Measurements from ENCODE around the gene RTN4. TPM values are rescaled to one million over a fixed set of nuclear protein-coding genes. Genes with fewer than 3 reads are reported as not detected.

RTN4 gene
- total RNA-seq, 2 donors from 2014 or later: 86.5 to 88.5 TPM

GRCh38 chr2:55027226-55027625, 23.0 kb downstream of the RTN4 start:
- H3K9me3 Mint-ChIP-seq: no peaks in the 10 kb centered on the region
- peaks cover 0 to 6% of the 10 kb centered on the region in 2 donors for H3K36me3 Mint-ChIP-seq
- ATAC-seq: no peak

GRCh38 chr2:55026202-55026601, 24.0 kb downstream of the RTN4 start:
- DNase-seq (ENCODE audit: low spot score in 2 of 2): no peak
- H3K27ac Mint-ChIP-seq: no peak overlapping the region
- H3K9me3 Mint-ChIP-seq: no peaks in the 10 kb centered on the region
- ATAC-seq: no peak
- H3K36me3 Mint-ChIP-seq: peaks cover 0 to 6% of the 10 kb centered on the region in 2 donors

More at GRCh38 chr2:55027226-55027625, 23.0 kb downstream of the RTN4 start:
- H3K27ac Mint-ChIP-seq: no peak overlapping the region
- DNase-seq (ENCODE audit: low spot score in 2 of 2): no peak

- no peak overlapping the region for H3K27ac Mint-ChIP-seq
These were observed 24.6 kb downstream of the RTN4 start for GRCh38 chr2:55025627-55026026.

GRCh38 chr2:55025082-55025481, 25.2 kb downstream of the RTN4 start:
- DNase-seq (ENCODE audit: low spot score in 2 of 2) (no peak), ATAC-seq (peak; percentile 41 to 51)
- H3K27ac Mint-ChIP-seq: no peak overlapping the region
- peaks cover 0 to 11% of the 10 kb centered on the region in 2 donors for H3K36me3 Mint-ChIP-seq
- no peaks in the 10 kb centered on the region for H3K9me3 Mint-ChIP-seq

More at GRCh38 chr2:55025627-55026026, 24.6 kb downstream of the RTN4 start:
- H3K9me3 Mint-ChIP-seq: no peaks in the 10 kb centered on the region
- peak; percentile 75 to 93 for ATAC-seq
- H3K36me3 Mint-ChIP-seq: peaks cover 0 to 6% of the 10 kb centered on the region in 2 donors
- DNase-seq (ENCODE audit: low spot score in 2 of 2): no peak

GRCh38 chr2:55022476-55022875, 27.8 kb downstream of the RTN4 start:
- ATAC-seq: no peak

GRCh38 chr2:55019526-55020258, 30.6 kb downstream of the RTN4 start:
- ATAC-seq: no peak
- peaks cover 0 to 17% of the 10 kb centered on the region in 2 donors for H3K36me3 Mint-ChIP-seq
- no peak for DNase-seq (ENCODE audit: low spot score in 2 of 2)
- no peak overlapping the region for H3K27ac Mint-ChIP-seq
- no peaks in the 10 kb centered on the region for H3K9me3 Mint-ChIP-seq

More at GRCh38 chr2:55022476-55022875, 27.8 kb downstream of the RTN4 start:
- no peaks in the 10 kb centered on the region for H3K9me3 Mint-ChIP-seq
- H3K27ac Mint-ChIP-seq: no peak overlapping the region
- DNase-seq (ENCODE audit: low spot score in 2 of 2): no peak
- H3K36me3 Mint-ChIP-seq: peaks cover 0 to 17% of the 10 kb centered on the region in 2 donors

- no peak for DNase-seq (ENCODE audit: low spot score in 2 of 2)
- Mint-ChIP-seq H3K9me3 (no peaks in the 10 kb centered on the region), H3K36me3 (peaks cover 0 to 17% of the 10 kb centered on the region in 2 donors), H3K27ac (no peak overlapping the region)
- no peak for ATAC-seq
These were observed 31.6 kb downstream of the RTN4 start for GRCh38 chr2:55018619-55019018.

- H3K27ac Mint-ChIP-seq: no peak overlapping the region
- peaks cover 0 to 17% of the 10 kb centered on the region in 2 donors for H3K36me3 Mint-ChIP-seq
- no peaks in the 10 kb centered on the region for H3K9me3 Mint-ChIP-seq
- no peak for DNase-seq (ENCODE audit: low spot score in 2 of 2)
- no peak for ATAC-seq
These were observed 32.4 kb downstream of the RTN4 start for GRCh38 chr2:55017880-55018279.

- Mint-ChIP-seq H3K36me3 (peaks cover 0 to 17% of the 10 kb centered on the region in 2 donors), H3K9me3 (no peaks in the 10 kb centered on the region), H3K27ac (no peak overlapping the region)
- DNase-seq (ENCODE audit: low spot score in 2 of 2) (no peak), ATAC-seq (no peak)
These were observed 32.8 kb downstream of the RTN4 start for GRCh38 chr2:55017428-55017827.

- Mint-ChIP-seq H3K27ac (peak overlapping the region in 1 of 2 donors; percentile 2), H3K36me3 (peaks cover 0 to 13% of the 10 kb centered on the region in 2 donors), H3K9me3 (no peaks in the 10 kb centered on the region)
- no peak for DNase-seq (ENCODE audit: low spot score in 2 of 2)
- no peak for ATAC-seq
These were observed 35.0 kb downstream of the RTN4 start for GRCh38 chr2:55014962-55015939.

GRCh38 chr2:55013936-55014335, 36.3 kb downstream of the RTN4 start:
- DNase-seq (ENCODE audit: low spot score in 2 of 2) (no peak), ATAC-seq (no peak)
- Mint-ChIP-seq H3K36me3 (peaks cover 0 to under 1% of the 10 kb centered on the region in 2 donors), H3K9me3 (no peaks in the 10 kb centered on the region), H3K27ac (no peak overlapping the region)

GRCh38 chr2:55012672-55013484, 37.4 kb downstream of the RTN4 start:
- no peak overlapping the region for H3K27ac Mint-ChIP-seq
- H3K36me3 Mint-ChIP-seq: no peaks in the 10 kb centered on the region
- ATAC-seq (no peak), DNase-seq (ENCODE audit: low spot score in 2 of 2) (no peak)
- H3K9me3 Mint-ChIP-seq: no peaks in the 10 kb centered on the region

GRCh38 chr2:55011831-55012671, 38.2 kb downstream of the RTN4 start:
- DNase-seq (ENCODE audit: low spot score in 2 of 2) (no peak), ATAC-seq (no peak)
- Mint-ChIP-seq H3K9me3 (no peaks in the 10 kb centered on the region), H3K27ac (no peak overlapping the region), H3K36me3 (no peaks in the 10 kb centered on the region)

GRCh38 chr2:55010915-55011314, 39.3 kb downstream of the RTN4 start:
- H3K27ac Mint-ChIP-seq: no peak overlapping the region
- DNase-seq (ENCODE audit: low spot score in 2 of 2): no peak
- H3K9me3 Mint-ChIP-seq: no peaks in the 10 kb centered on the region
- H3K36me3 Mint-ChIP-seq: no peaks in the 10 kb centered on the region
- no peak for ATAC-seq

- H3K27ac Mint-ChIP-seq: peak overlapping the region in 1 of 2 donors; percentile 16
These were observed 40.1 kb downstream of the RTN4 start for GRCh38 chr2:55010149-55010591.

More at GRCh38 chr2:55010149-55010591, 40.1 kb downstream of the RTN4 start:
- H3K36me3 Mint-ChIP-seq: no peaks in the 10 kb centered on the region
- DNase-seq (ENCODE audit: low spot score in 2 of 2) (no peak), ATAC-seq (peak; percentile 82 to 83)
- no peaks in the 10 kb centered on the region for H3K9me3 Mint-ChIP-seq

Measured in activated naive CD4-positive, alpha-beta T cell treated with anti-CD3 and anti-CD28 coated beads, Interleukin-2, amount 50 U/mL, for 72 hours (primary cell).